Forelimb muscle (tissue), 1 donor: ENCODE measurements around the gene MCMBP. TPM values are rescaled to one million over a fixed set of nuclear protein-coding genes. Genes with fewer than 3 reads are reported as not detected.
A peak's percentile ranks its signal among the peaks of the same experiment; 100 is the strongest.
"Not testable (repeated sequence)": the region's sequence is repeated elsewhere in the genome, so short reads cannot be mapped to it uniquely, and the experiment has no call there.

Experiments used
- DNase-seq: peaks from one replicate; pipeline ENCODE4 v3.0.0-alpha.2; 2013; ENCODE audit warnings: low read depth
- polyA plus RNA-seq: library from polyadenylated mRNA; unstranded; fragments of 120-200 nt; gene quantifications from one replicate; pipeline ENCODE4 v1.2.1, GENCODE V29; 2013; ENCODE audit not compliant: insufficient read length

MCMBP gene
- 33.6 TPM for polyA plus RNA-seq

- no peak for DNase-seq
Measured at GRCh38 chr10:119872610-119872859, at the start of gene MCMBP. Gene MCMBP (minus strand): TSS chr10:119872843. CDS start chr10:119872584, 259 bp downstream.

- DNase-seq: no peak
Measured at GRCh38 chr10:119919826-119920225, 47.2 kb upstream of the MCMBP start.

GRCh38 chr10:119919271-119919670, 46.6 kb upstream of the MCMBP start:
- no peak for DNase-seq

- DNase-seq: no peak
Measured at GRCh38 chr10:119917777-119918176, 45.1 kb upstream of the MCMBP start.

GRCh38 chr10:119910689-119911088, 38.0 kb upstream of the MCMBP start:
- DNase-seq: no peak

GRCh38 chr10:119908166-119908565, 35.5 kb upstream of the MCMBP start:
- no peak for DNase-seq

- not testable (repeated sequence) for DNase-seq
Measured at GRCh38 chr10:119907695-119908094, 35.1 kb upstream of the MCMBP start.

GRCh38 chr10:119903946-119904666, 31.5 kb upstream of the MCMBP start:
- DNase-seq: no peak

- DNase-seq: no peak
Measured at GRCh38 chr10:119898577-119898976, 25.9 kb upstream of the MCMBP start.

- no peak for DNase-seq
Measured at GRCh38 chr10:119896937-119897770, 24.5 kb upstream of the MCMBP start.

- no peak for DNase-seq
Measured at GRCh38 chr10:119896061-119896655, 23.5 kb upstream of the MCMBP start.

GRCh38 chr10:119893845-119894427, 21.3 kb upstream of the MCMBP start:
- no peak for DNase-seq

GRCh38 chr10:119893074-119893473, 20.4 kb upstream of the MCMBP start:
- DNase-seq: no peak

GRCh38 chr10:119892188-119893065, 19.8 kb upstream of the MCMBP start, which contains the start of gene SEC23IP:
Gene SEC23IP (plus strand): TSS chr10:119892730. CDS start chr10:119892783, 53 bp downstream.
- DNase-seq: peak; percentile 91

- not testable (repeated sequence) for DNase-seq
Measured at GRCh38 chr10:119891849-119892187, 19.2 kb upstream of the MCMBP start.

- not testable (repeated sequence) for DNase-seq
Measured at GRCh38 chr10:119890307-119890706, 17.7 kb upstream of the MCMBP start.

- DNase-seq: not testable (repeated sequence)
Measured at GRCh38 chr10:119889201-119889600, 16.6 kb upstream of the MCMBP start.

GRCh38 chr10:119888715-119889114, 16.1 kb upstream of the MCMBP start:
- DNase-seq: not testable (repeated sequence)

- not testable (repeated sequence) for DNase-seq
Measured at GRCh38 chr10:119886070-119886469, 13.4 kb upstream of the MCMBP start.

GRCh38 chr10:119883901-119884611, 11.4 kb upstream of the MCMBP start:
- not testable (repeated sequence) for DNase-seq

GRCh38 chr10:119878524-119878923, 5.9 kb upstream of the MCMBP start:
- DNase-seq: no peak
